D721Med (cell line): ENCODE measurements around the gene EFCAB5.
A peak's percentile ranks its signal among the peaks of the same experiment; 100 is the strongest.
"Not testable (repeated sequence)": the region's sequence is repeated elsewhere in the genome, so short reads cannot be mapped to it uniquely, and the experiment has no call there.

ENCODE experiments used
- DNase-seq: peaks from one replicate; pipeline ENCODE4 v3.0.0; 2011; ENCODE audit warnings: low spot score; ENCODE audit not compliant: insufficient read length
- FAIRE-seq: peaks from 2 replicates; lab custom pipeline; 2011; peaks lifted over from hg19 to GRCh38; lab: Jason Lieb, UNC
- CTCF ChIP-seq: IDR thresholded peaks from 2 replicates; pipeline ENCODE4 v1.5.1; 2012; ENCODE audit warnings: mild to moderate bottlenecking, control low read depth; ENCODE audit not compliant: insufficient read depth; ENCODE audit errors: missing control alignments

Gene EFCAB5

GRCh38 chr17:30005709-30006320, 64.4 kb downstream of the EFCAB5 start:
- FAIRE-seq = no peak
- TF ChIP-seq CTCF = no peak
- no peak for DNase-seq

- FAIRE-seq, DNase-seq: not testable (repeated sequence)
These were observed 70.5 kb downstream of the EFCAB5 start for GRCh38 chr17:30011934-30012333.

GRCh38 chr17:30021708-30022317, 80.4 kb downstream of the EFCAB5 start:
- FAIRE-seq (peak; percentile 90), DNase-seq (peak; percentile 19)
- TF ChIP-seq CTCF = peak; percentile 98

GRCh38 chr17:30025325-30025724, 83.9 kb downstream of the EFCAB5 start:
- not testable (repeated sequence) for DNase-seq, FAIRE-seq

GRCh38 chr17:30027676-30028075, 86.2 kb downstream of the EFCAB5 start:
- DNase-seq (no peak), FAIRE-seq (no peak)
- TF ChIP-seq CTCF = no peak

- TF ChIP-seq CTCF = no peak
- DNase-seq = no peak
- no peak for FAIRE-seq
These were observed 89.9 kb downstream of the EFCAB5 start for GRCh38 chr17:30031214-30031869.

- TF ChIP-seq CTCF = no peak
- FAIRE-seq = peak; percentile 48
- no peak for DNase-seq
These were observed 93.9 kb downstream of the EFCAB5 start for GRCh38 chr17:30035369-30035768.

- not testable (repeated sequence) for FAIRE-seq, DNase-seq
These were observed 99.5 kb downstream of the EFCAB5 start for GRCh38 chr17:30040719-30041518.
